CD4-positive, alpha-beta T cell treated with Interleukin-4 for 4 hours (primary cell): ENCODE results near the gene TDRD3.
"Not testable (repeated sequence)": the region's sequence is repeated elsewhere in the genome, so short reads cannot be mapped to it uniquely, and the experiment has no call there.

Experiments
- DNase-seq: peaks from one replicate; pipeline ENCODE4 v3.0.0-alpha.2; 2020

The TDRD3 gene

GRCh38 chr13:60398907-60399589 lies 2.0 kb downstream of the TDRD3 start:
- DNase-seq = no peak

DNA sequence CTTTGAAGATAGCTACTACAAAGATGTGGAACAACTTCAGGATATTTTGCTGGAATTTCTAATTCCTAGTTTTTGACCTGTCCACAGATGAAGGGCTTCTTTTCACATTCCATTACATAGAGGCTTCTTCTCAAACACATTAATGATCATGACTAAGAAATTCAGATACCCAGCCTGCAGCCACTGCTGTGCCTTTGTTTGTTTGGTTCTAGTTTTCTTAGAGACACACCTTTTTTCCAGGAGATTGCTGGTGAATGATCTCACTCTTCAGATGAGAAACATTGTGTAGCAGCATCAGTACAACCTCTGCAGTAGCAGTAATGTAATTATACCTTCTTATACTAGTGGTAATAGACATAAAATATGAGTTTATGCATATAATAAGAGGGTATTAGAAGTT lies 5.0 kb downstream of the TDRD3 start:
- no peak for DNase-seq

DNA sequence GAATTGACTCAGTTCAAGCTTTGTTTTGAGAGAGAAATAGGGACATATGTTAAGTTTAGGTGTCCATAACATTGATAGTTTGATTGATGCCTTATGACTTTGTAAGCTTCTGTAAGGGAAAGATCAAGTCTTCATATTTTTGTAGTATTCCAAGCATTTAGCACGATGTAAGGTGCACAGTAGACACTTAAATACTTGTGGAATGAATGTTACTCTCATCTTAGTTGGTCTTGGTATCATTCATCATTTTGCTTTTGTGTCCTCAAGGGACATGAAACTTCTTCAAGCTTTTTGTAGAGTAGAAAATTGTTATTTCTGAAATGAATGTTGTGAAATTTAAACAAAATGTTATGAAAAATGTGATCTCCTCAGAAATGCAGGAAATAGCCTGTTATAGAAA lies 10.1 kb downstream of the TDRD3 start:
- no peak for DNase-seq

- not testable (repeated sequence) for DNase-seq
Measured at GRCh38 chr13:60407852-60408251, 10.8 kb downstream of the TDRD3 start.

- DNase-seq = not testable (repeated sequence)
Measured at GRCh38 chr13:60409574-60410292, 12.7 kb downstream of the TDRD3 start.

GRCh38 chr13:60410299-60410698 lies 13.3 kb downstream of the TDRD3 start:
- no peak for DNase-seq

- DNase-seq = no peak
Measured at GRCh38 chr13:60411464-60411863, 14.4 kb downstream of the TDRD3 start.

- DNase-seq = no peak
Measured at GRCh38 chr13:60411983-60412382, 15.0 kb downstream of the TDRD3 start.

GRCh38 chr13:60412909-60413616 lies 16.0 kb downstream of the TDRD3 start:
- no peak for DNase-seq

- no peak for DNase-seq
Measured at GRCh38 chr13:60414177-60414576, 17.2 kb downstream of the TDRD3 start.

DNA sequence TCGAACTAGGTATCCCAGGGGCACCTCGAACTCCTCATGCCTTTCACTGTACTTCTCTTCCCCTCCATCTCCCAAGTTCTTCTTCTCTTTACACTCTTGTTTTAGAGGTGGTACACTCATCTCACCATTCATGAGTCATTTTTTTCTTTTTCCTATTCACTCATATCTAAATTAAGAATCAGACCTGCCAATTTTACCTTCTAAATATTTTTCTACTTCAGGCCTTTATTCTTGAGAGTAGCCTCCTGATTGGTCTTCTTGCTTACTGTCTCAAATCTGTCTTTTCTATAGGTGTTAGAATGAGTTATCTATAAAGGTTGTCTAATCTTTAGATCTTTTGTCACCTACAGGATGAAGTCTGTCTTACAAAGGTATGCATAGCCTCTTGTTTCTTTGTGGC lies 20.7 kb downstream of the TDRD3 start:
- no peak for DNase-seq

- no peak for DNase-seq
Measured at GRCh38 chr13:60418954-60419353, 21.9 kb downstream of the TDRD3 start.

- DNase-seq = no peak
Measured at GRCh38 chr13:60425332-60425731, 28.3 kb downstream of the TDRD3 start.

DNA sequence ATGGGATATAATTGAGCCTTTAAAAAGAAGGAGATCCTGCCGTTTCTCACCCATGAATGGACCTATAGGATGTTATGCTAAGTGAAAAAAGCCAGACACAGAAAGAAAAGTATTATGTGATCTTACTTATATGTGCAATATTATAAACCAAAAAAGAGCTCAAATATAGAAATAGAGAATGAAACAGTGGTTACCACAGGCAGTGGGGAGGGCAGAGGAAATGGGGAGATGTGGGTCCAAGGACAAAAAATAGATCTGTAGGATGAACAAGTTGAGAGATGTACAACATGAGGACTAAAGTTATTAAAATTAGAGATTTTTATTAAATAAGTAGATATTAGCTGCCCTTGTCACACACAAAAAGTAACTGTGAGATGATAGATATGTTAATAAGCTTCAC lies 29.1 kb downstream of the TDRD3 start:
- DNase-seq = no peak

- peak; percentile 8 for DNase-seq
Measured at GRCh38 chr13:60427285-60427684, 30.3 kb downstream of the TDRD3 start.

DNA sequence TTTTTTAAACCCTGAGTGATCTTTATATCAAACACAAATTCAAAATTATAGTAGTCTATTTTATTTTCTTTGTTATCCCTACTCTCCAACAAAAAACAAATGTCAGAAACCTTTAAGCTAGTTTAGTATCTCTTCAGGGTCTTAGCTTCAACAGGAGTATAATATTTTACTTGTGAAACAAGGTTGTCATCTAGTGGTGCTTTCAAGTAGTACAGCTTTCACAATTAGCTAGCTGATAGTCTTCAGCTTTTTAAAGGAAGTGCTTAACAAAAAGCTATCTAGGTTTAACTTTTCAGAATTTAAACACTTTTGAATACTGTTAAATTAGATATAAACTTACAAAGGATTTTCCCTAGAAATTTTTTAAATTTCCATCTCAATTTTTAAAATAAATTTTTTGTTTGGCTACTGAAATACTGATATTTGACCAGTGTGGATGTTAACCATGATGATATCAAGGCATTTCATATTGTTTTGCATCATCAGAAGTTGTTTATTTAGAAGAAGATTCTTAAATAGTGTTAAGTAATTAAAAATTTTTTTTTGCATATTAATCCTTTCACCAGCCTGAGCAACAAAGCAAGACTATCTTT lies 34.2 kb downstream of the TDRD3 start:
- DNase-seq = peak; percentile 69

DNA sequence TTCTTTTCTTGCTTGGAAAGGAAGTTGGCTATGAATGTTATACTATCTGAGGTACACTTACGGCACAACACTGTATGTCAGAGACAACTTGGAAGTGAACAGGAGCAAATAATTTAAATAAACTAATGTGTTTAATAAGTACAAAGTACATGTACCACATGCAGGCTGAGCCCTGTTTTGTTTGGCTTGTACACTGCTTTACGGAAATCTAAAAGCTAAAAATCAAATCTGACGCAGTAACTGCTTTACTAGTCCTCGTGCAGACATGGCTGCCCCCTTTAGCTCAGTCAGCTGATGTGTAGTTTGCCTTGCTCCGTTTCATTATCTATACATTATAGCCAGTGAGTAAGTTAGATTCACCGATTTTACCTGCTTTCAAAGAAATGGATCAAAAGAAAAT lies 36.5 kb downstream of the TDRD3 start:
- DNase-seq = no peak

DNA sequence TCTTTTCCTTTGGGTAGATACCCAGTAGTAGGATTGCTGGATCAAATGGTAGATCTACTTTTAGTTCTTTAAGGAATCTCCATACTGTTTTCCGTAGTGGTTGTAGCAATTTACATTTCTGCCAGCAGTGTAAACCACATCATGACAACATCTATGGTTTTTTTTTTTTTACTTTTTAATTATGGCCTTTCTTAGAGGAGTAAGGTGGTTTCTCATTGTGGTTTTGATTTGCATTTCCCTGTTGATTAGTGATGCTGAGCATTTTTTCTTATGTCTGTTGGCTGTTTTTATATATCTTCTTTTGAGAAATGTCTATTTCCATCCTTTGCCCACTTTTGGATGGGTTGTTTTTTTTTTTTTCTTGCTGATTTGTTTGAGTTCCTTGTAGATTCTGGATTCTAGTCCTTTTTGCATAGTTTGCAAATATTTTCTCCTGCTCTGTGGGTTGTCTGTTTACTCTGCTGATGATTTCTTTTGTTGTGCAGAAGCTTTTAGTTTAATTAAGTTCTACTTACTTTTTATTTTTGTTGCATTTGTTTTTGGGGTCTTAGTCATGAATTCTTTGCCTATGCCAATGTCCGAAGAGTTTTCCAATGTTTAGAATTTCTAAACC lies 38.8 kb downstream of the TDRD3 start:
- no peak for DNase-seq

GRCh38 chr13:60439201-60439600 lies 42.2 kb downstream of the TDRD3 start:
- DNase-seq = no peak

- no peak for DNase-seq
Measured at GRCh38 chr13:60441761-60442160, 44.7 kb downstream of the TDRD3 start.

GRCh38 chr13:60448907-60449510 lies 52.0 kb downstream of the TDRD3 start:
- DNase-seq = peak; percentile 14

DNA sequence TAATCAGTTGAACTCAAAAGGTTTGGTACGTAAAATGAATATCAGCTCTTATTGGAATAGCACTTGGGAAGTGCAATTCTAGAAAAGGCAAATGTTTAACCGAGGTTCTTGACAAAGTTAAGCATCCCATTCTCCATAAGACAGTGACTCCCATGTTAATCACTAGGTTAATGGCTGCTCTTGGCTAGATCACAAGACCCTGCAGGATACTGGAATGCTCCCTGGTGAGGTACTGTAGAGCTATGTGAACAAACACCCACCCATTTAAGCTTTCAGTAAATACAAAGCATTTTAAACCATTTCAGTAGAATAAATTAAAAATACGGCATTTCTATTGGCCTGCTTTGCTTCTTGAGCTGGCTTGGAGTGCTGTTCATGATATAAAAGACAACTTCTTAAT lies 56.5 kb downstream of the TDRD3 start:
- no peak for DNase-seq

DNA sequence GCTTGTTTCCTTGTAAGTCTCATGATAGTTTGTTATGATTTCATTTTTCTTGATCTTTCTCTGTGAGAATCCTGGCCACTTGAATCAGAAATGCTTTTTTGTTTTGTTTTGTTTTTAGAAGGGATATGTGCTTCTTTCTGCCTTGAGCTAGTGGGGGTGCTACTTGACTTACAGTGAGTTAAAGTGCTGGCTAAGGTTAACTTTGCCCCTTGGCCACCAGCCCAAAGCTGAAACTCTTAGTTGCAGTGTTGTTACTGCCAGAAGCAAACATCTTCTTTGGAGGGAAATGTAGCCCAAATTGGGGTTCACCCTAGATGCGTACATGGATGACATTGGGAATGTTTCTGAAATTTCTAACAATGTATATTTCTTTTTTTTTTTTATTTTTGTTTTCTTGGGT lies 57.4 kb downstream of the TDRD3 start:
- DNase-seq = no peak
